MV-4-11 (cell line): ENCODE results near the gene CYBC1.

Experiments
- DNase-seq: peaks from one replicate; lab custom pipeline; 2025; lab: John Stamatoyannopoulos, UW

CYBC1 gene

DNA sequence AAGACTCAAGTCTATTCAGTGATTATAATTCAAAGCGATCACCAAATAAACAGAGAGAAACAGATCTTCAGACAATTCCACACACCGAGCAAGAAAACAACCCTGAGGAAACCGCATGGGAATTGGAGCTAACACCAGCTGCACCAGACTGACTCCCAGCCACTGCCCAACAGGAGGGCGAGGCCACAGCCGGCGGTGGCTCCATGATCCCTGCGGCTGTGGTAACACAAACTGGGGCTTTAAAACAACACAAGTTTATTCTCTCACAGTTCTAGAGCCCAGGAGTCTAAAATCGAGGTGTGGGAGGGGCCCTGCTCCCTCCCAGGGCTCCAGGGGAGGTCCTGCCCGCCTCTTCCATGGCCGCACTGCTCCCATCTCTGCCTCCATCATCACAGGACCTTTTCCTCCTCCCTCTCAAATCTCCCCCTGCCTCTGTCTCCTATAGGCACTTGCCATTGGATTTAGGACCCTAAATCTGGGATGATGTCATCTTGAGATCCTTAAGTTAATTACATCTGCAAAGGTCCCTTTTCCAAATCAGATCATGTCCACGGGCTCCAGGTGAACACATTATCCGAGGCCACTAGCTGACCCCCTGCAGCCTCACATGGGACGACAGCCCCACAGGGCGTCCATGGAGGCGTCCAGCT lies 42.1 kb downstream of the CYBC1 start:
- no peak for DNase-seq

DNA sequence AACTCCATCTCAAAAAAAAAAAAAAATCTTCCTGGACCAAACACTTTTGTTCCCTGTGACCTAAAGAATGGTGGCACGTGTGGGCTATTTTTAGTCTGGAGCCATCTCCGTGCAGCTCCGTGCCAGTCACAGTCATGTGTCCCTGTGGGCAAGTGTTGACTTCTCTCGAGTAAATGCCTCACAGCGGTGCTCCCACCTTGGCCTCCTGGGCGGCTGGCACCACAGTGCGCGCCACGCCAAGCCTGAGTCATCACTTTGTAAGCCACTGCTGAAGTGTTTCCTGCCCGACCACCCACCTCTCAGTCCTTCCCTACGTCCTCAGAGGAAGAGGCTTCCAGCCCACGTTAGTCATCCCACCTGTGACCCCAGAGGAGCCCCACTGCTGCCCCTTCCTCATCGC lies 43.3 kb downstream of the CYBC1 start:
- peak; percentile 34 for DNase-seq

DNA sequence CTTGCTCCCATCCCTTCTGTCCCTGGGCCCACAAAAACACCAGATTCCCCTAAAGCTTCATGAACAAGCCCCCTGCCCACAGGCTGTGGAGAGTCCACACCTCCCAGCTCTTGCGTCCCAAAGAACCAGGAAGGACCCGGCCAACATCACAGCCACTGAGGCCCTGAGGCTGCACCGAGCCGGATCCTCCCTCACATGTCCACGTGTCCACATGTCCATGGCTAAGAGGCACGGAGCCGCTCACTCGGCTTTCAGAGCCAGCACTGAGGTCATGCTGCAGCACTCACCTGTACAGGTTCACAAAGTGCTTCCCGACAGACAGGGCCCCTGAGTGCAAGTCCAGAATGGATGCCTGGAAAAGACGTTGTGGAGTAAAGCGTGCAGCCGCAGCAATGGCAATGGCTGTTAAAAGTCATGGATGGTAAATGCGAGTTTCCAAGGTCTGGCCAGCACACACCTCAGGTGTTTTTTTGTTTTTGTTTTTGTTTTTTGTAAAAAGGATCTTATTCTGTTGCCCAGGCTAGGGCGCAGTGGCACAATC lies 44.4 kb downstream of the CYBC1 start:
- no peak for DNase-seq

DNA sequence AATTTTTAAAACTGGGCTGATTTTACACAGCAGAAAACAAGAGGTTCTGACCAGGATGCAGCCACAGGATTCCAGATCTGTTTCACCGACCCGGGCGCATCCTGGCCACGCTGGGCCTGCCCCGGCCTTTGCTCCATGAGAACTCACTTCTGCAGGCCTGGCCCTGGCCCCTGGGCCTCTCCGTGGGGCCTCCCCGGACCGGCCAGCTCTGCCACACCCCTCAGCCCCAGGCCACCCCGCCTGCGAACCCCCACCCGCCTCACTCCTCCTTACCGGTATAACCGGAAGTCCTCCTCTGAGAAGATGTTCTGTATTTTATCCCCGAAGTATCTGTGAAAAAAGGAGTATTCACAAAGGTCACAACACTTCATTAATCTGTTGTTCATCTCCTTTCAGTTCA lies 45.5 kb downstream of the CYBC1 start:
- DNase-seq = no peak

DNA sequence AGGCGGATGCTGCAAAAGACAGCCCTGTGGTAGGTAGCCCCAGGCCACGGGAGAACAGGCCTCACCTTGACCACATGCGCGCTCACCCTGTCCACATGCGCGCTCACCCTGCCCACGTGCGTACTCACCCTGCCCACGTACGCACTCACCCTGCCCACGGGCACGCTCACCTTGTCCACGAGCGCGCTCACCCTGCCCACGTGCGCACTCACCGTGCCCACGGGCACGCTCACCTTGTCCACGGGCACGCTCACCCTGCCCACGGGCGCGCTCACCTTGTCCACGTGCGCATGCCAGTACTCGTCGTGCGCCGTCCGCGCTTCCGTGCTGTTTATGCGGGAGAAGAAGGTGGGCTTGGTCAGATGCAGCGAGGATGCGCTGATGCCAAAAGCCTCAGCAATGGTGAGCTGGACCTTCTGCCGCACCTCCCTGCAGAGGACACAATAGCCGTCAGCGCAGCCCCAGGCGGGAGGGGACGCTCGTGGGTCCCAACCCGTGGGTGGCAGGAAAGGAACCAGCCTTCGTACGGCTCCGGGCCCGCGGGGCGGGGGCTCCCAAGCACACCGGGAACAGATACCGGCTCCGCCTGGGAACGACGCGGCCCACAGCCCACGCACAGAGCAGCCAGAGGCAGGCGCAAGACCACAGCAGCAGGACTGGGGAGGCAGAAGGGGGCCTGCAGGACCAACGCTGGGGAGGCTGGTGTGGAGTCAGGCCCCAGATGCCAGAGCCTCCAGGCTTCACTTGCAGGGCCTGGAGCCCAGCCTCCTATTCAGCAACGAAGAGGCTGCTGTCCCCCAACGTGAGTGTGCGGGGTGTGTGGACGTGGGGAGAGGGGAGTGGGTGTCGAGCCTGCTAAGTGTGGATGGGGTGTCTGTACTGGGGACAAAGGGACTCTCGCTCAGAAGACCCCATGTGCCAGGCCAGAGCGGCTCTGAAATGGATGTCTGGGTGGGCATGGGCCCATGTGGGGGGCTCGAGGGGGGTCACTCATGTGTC lies 46.6 kb downstream of the CYBC1 start:
- no peak for DNase-seq

DNA sequence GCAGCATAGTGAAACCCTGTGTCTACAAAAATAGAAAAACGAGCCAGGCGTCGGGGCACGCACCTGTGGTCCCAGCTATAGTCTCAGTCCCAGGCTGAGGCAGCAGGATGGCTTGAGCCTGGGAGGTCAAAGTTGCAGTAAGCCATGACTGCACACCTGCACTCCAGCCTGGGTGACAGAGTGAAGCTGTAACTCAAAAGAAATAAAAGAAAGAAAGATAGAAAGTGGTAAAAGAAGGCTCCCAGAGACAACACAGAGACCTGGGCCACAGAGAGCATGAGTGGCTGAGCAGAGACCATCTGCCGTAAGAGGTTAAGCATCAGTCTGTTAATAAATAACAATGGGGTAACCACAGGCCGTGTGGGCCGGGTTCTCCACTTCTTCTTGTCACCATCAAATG lies 47.7 kb downstream of the CYBC1 start:
- DNase-seq = no peak

DNA sequence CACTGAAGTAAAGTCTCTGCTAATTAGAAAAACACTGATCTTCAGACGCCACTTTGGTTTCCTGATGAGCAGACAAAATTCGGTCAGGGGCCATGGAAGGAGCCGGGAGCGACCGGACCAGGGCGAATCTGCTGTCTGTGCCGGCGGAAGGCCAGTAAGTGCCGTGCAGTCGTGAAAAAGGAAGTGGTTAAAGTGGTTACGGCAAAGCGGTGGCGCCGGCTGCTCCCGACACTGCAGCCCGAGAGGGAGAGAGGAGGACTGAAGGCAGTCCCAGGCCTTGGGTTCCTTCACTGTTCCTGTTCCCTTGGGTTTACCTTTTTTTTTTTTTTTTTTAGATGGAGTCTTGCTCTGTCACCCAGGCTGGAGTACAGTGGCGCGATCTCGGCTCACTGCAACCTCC lies 49.7 kb downstream of the CYBC1 start:
- DNase-seq = peak; percentile 92

DNA sequence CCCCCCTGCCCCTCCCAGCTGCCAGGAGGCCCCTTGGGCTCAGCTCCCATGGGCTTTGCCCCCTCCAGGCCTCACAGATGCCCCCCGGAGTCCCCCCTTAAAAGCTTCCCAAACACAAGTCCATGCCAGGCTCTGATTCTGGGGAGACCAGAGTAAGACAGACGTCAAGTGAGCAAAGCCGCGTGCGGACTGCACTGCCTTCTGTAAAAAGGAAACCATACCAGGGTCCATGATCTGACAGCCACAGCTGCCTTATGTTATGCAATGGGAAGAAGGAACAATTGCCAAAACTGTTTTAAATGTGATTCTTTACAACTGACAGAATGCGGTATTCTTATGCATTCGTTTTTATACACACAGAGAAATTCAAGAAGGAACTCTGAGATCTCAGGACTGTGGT lies 50.3 kb downstream of the CYBC1 start:
- DNase-seq = peak; percentile 95

DNA sequence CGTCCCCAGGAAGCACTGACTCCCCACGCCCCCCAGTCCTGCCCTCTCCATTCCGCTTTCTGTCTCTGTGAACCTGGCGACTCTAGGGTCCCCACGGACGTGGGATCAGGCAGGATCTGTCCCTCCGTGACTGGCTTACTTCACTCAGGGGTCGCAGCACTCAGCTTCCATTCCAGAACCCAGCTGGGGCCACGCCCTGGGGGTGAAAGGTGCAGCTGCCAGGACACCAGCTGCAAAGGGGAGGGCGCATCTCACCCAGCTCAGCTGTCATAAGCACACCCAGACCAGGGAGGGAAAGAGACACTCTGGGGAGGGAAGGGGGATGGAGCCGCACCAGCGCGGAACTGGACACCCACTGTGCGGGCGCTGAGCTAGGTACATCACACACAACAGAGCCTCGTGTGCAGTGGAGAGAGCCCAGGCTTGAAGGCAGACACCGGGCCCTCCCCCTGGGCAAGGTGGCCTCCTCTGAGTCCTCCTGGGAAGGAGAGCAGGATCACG lies 50.9 kb downstream of the CYBC1 start:
- peak; percentile 37 for DNase-seq

DNA sequence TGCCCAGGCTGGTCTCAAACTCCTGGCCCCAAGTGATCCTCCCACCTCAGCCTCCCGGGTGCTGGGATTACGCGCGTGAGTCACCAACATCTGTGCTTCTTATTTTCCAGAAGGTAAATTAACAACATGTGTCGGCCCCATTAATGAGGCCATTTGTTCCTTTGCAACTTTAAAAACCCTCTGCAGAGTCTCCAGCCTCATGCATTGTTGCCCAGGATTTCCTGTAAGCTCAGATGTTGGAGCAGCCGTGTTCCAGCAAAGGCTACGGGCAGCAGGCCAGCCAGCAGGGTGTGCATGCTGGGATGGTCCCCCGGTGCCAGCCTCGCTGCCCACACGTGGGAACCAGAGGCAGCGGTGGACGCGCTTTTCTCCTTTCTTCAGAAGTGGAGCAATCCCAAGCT lies 51.5 kb downstream of the CYBC1 start:
- peak; percentile 47 for DNase-seq

DNA sequence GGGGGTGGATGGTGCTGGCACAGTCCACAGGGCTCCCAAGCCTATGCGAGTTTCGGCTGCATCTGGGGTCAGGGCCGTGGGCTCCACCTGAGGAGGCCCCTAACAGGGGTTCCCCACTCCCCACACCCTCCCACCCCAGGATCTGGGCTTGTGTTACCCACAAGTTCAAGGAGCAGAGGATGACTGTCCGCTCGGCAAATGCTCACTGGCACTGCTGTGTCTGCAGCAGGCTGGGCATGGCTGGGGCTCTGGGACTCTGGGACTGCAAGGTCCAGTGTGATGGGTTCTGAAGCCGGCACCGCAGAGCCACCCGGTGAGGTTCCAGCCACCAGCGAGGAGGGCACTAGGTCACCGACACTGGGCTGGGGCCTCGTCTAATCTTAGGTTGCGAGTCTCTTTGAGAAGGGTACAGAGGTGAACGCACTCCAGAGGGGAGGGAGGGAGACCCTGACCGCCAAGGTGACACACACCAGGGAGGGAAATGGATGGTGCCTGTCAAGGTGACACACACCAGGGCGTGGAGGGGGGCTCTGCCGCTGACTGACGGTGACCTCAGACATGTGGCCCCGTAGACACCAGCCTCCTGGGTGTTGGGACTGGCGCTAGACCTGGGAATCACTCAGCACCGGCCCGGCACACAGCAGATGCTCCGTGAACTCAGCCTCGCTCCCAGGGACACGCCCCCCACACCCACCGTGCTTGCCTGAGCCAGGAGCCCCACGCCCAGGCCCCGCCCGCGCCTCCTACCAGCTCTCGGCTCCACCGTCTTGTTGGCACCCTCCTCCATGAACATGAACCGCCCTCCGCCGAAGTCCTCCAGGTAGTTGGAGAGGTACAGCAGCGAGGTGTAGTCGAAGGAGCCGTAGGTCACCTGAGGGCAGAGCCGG lies 52.9 kb downstream of the CYBC1 start:
- no peak for DNase-seq

DNA sequence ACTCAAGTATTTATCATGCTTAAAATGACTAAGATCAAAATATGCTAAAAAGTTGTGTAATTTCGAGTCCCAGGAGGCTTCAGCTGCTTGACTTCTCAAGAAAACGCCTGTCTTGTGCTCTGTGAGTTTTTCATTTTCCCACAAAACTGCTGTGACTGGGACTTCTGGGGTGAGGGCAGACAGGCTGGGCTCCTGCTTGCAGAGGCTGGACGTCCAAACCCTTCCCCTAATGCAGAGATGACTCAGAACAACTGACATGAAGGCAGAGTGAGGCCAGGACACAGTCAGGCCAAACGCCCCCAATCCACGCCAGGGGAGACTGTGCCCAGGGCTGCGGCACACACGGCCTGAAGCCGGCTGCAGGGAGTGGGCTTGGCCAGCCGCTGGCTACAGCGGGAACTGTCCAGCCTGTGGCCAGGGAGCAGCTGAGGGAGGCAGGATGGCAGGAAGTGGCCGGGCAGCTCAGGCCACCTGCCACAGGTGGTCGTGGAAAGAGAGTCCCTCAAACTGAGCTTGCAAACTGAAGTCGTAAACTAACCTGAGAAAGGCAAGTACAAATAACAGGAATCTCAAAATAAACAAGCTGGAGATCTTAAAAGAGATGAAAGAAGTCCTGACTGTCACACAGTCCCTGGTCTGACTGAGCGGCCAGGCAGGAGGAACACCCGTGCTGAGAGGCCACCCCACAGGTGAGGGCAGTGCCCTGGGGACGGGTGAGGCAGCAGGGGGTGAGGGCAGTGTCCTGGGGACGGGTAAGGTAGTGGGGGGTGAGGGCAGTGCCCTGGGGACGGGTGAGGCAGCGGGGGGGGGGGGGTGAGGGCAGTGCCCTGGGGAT lies 53.7 kb downstream of the CYBC1 start:
- DNase-seq = peak; percentile 32

DNA sequence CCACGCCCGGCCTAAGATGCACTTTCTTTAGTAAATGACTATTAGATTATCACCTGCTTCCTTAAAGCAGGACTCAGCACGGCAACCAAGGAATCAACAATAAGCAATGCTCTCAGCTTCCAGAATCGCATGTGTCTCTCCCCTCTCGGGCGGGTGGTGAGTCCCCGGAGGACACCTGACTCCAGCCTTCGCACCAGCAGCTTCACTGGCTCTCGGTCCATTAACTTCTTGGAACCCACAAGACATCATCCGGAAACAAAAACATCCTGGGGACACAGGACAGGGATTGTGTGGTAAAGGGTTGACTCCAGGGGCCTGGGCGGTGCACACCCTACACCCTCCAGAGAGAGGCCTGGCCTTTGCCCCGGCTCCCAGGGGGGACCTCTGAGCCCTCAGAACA lies 56.3 kb downstream of the CYBC1 start:
- no peak for DNase-seq

DNA sequence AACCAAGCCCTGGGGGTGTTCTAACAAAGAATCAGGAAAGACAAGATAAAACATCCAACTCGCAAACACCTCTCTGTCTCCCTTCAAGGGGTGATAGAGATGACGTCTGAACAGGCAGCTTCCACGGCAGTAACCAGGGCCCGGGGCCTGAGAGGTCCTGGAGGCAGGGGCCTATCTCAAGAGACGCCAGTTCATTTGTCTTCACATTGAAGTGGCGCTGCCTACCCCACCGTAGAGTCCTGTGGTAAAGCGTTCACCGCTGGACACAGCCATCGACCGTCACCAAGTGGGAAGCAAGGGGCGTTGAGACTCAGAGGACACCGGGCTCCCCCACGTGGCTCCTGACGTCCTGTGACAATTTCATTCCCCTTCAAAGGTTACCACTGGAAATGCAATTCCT lies 57.6 kb downstream of the CYBC1 start:
- no peak for DNase-seq
